Measurements from ENCODE around the gene MX1.
"Not testable (repeated sequence)": the region's sequence is repeated elsewhere in the genome, so short reads cannot be mapped to it uniquely, and the experiment has no call there.

The MX1 gene

GRCh38 chr21:41407541-41408460 lies 18.2 kb upstream of the MX1 start:
- DNase-seq (ENCODE audit: low read depth), result no peak

GRCh38 chr21:41410361-41410760 lies 15.7 kb upstream of the MX1 start:
- DNase-seq (ENCODE audit: low read depth), result no peak

GRCh38 chr21:41410767-41411448 lies 15.1 kb upstream of the MX1 start:
- DNase-seq (ENCODE audit: low read depth), result no peak

GRCh38 chr21:41411449-41412089 lies 14.5 kb upstream of the MX1 start:
- DNase-seq (ENCODE audit: low read depth), result no peak

GRCh38 chr21:41417505-41417904 lies 8.5 kb upstream of the MX1 start:
- not testable (repeated sequence) for DNase-seq (ENCODE audit: low read depth)

- no peak for DNase-seq (ENCODE audit: low read depth)
Observed at GRCh38 chr21:41418393-41418792, 7.6 kb upstream of the MX1 start.

GRCh38 chr21:41418956-41419680 lies 6.9 kb upstream of the MX1 start:
- DNase-seq (ENCODE audit: low read depth), result no peak

- DNase-seq (ENCODE audit: low read depth), result peak; percentile 87
Observed at GRCh38 chr21:41419921-41420862, 5.8 kb upstream of the MX1 start.

GRCh38 chr21:41420998-41421397 lies 5.0 kb upstream of the MX1 start:
- DNase-seq (ENCODE audit: low read depth), result not testable (repeated sequence)

- DNase-seq (ENCODE audit: low read depth), result no peak
Observed at GRCh38 chr21:41422546-41423304, 3.3 kb upstream of the MX1 start.

- not testable (repeated sequence) for DNase-seq (ENCODE audit: low read depth)
Observed at GRCh38 chr21:41423305-41423636, 2.8 kb upstream of the MX1 start.

GRCh38 chr21:41425588-41425953 lies 468 bp upstream of the MX1 start:
- no peak for DNase-seq (ENCODE audit: low read depth)

- no peak for DNase-seq (ENCODE audit: low read depth)
Observed at GRCh38 chr21:41426676-41427404, 801 bp downstream of the MX1 start.

GRCh38 chr21:41427556-41427955 lies 1.5 kb downstream of the MX1 start:
- DNase-seq (ENCODE audit: low read depth), result no peak

GRCh38 chr21:41428311-41428710 lies 2.3 kb downstream of the MX1 start:
- no peak for DNase-seq (ENCODE audit: low read depth)

GRCh38 chr21:41428847-41429246 lies 2.8 kb downstream of the MX1 start:
- no peak for DNase-seq (ENCODE audit: low read depth)

GRCh38 chr21:41429305-41429704 lies 3.3 kb downstream of the MX1 start:
- no peak for DNase-seq (ENCODE audit: low read depth)

GRCh38 chr21:41429925-41430491 lies 4.0 kb downstream of the MX1 start:
- DNase-seq (ENCODE audit: low read depth), result no peak

- no peak for DNase-seq (ENCODE audit: low read depth)
Observed at GRCh38 chr21:41431788-41432548, 5.9 kb downstream of the MX1 start.
